Right lung (tissue), 5 donors: ENCODE results near the gene SPTBN1. TPM values are rescaled to one million over a fixed set of nuclear protein-coding genes. Genes with fewer than 3 reads are reported as not detected.

ENCODE experiments used
- DNase-seq, 2 donors: peaks; one replicate each; pipeline ENCODE4 v3.0.0-alpha.2; 2013
- polyA plus RNA-seq, 5 donors: library from polyadenylated mRNA; unstranded; fragments of 120-200 nt; gene quantifications; one replicate each; pipeline versions ENCODE4 v1.2.1 to v1.2.3, GENCODE V29; 2013; ENCODE audit warnings: inconsistent platforms in 1 of 5, low replicate concordance in 1 of 5; ENCODE audit not compliant: insufficient read length in 5 of 5, insufficient read depth in 1 of 5

Gene SPTBN1
- polyA plus RNA-seq, 5 donors = 413 to 552 (median 522) TPM

DNA sequence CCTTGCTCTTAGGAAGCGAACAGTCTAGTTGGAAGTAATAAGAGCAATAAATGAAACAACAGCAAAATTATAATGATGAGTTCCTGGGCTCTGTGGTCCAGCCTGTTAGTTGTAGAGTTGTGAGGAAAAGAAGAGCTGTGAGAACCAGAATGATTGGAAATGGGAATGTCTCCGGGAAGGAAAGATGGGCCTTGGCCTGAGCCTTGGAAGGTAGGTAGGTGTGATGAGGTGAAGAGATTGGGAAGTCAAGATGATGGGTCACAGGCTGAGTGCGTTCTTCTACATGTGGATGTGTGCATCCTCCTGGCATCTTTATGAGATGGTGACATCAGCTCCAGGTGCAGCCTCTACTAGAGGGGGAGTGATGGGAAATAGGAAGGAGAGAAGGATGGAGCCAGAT is 152.1 kb downstream of the SPTBN1 start:
- DNase-seq = no peak

DNA sequence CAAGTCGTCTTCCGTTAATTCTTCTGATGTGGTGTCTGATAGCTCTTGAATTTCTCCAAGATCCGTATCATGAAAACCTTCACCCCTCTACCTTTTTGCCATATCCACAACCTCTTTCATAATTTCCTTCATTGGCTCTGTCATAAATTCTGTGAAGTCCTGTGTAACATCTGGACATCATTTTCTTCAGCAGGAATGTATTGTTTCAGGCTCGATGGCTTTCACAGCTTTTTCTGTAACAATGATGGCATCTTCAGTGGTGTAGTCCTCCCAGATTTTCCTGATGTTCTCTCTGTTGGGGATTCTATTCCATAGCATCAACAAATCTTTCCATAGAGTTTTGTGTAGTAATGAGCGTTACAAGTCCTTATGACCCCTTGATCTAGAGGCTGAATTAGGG is 153.1 kb downstream of the SPTBN1 start:
- no peak for DNase-seq

DNA sequence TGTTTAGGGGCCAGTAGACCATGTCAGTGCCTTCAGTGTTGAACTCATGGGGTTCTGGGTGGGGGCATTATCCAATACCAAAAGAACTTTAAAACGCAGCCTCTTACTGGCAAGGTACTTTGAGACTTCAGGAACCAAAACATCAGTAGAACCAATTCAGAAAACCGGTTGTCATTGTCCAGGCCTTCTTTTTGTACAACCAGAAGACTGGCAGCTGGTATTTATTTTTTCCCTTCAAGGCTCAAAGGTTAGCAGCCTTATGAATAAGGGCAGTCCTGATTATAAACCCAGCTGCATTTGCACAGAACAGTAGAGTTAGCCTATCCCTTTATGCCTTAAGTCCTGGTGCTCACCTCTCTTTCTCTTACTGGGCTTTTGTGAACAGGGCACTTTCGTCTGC is 153.5 kb downstream of the SPTBN1 start:
- no peak for DNase-seq

DNA sequence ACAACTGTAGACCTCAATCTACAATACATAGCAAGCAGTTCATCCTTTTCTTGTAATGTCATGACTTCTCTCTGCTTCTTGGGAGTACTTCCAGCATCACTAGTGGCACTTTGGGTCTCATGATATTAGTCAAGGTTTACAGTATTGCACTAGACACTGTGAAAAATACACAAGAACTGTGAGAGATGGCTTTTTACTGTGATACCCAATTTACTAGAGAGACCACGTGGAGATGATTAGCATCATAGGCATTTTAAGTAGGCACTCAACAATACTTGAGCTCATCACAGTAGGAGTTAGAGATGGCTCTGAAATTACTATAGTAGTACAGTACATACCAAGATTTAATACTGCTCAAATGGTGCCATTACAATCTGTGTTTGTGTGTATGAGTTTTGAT is 154.6 kb downstream of the SPTBN1 start:
- DNase-seq = no peak

DNA sequence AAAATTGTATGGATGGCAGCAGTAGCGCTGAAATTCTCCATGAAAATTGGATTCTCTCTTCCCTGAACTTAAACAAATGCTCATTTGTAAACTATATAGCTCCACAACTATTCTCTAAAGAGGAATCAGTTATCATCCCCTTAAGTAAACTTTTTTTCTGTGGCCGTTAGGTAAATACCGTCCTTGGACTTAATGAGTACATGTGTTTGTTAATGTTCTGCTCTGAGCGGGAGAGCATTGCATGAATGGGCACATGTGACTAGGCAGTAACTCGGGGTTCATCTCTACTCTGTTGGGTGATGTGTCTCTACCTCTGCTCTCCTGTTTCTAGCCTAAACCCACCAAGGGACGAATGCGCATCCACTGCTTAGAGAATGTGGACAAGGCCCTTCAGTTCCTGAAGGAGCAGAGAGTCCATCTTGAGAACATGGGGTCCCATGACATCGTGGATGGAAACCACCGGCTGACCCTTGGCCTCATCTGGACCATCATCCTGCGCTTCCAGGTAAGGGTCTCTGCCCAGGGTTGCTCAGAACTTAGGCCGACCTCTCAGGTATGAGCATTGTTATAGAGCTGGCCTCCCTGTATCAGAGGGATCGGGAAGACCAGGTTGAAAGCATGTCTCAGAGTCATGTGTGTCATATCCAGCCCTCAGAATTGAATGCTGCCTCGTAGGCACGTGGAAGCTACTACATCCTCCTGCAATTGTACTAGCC is 155.9 kb downstream of the SPTBN1 start:
- DNase-seq = no peak

DNA sequence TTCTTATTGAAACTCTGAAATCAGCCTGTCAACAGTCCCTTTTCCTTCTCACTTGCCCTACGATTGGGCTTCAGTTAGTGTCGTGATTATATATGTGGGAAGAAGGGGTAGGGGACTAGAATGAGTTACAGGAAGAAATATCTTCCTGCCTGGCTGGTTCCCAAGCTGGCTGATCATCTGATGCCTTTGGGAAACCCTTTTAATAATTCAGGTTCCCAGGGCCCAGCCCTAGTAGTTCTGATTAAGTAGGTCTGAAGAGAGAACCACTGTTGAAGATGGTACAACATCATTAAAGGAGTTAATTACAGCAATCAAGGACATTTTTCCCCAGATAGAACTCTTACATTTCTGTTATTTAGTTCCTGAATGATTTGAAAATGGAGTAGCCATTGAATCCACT is 157.3 kb downstream of the SPTBN1 start:
- no peak for DNase-seq

DNA sequence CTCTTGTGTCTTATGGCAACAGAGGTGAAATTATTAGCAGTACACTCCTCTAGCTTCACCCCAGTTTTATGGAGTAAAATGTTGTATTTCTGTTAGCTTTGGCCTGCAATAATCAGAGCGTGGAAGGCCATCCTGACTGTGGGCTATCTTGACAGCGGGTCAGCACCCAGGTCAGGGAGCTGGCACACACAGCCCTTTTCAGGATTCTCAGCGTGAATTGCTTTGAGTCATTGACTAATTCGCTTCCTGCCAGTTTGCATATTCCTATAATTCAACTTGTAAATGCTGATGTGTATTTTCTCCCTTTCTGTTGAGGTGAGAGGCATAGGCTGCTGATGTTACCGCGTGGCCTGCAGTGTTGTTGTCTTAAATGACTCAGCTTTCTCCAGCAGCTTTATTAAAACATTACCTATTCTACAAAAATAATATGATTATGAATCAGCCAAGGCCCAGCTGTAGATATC is 157.7 kb downstream of the SPTBN1 start:
- no peak for DNase-seq

DNA sequence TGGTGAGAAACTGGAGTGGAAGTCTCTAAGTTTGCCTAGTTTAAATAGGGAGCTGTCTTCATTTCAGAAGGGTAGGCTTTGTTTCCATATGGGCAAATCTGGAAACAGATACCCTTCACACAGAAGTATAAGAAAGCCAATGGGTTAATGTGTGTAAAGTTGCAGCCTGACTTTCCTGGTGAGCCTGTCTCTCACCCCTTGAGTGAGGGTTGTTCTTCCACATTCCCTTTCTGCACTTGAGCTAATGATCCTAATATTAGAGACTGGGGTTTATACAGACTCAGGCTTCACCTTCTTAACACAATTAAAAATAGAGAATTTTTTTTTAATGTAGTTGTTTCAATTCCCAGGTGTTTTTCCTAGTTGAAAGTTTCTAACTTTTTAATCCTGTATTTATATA is 158.7 kb downstream of the SPTBN1 start:
- no peak for DNase-seq

DNA sequence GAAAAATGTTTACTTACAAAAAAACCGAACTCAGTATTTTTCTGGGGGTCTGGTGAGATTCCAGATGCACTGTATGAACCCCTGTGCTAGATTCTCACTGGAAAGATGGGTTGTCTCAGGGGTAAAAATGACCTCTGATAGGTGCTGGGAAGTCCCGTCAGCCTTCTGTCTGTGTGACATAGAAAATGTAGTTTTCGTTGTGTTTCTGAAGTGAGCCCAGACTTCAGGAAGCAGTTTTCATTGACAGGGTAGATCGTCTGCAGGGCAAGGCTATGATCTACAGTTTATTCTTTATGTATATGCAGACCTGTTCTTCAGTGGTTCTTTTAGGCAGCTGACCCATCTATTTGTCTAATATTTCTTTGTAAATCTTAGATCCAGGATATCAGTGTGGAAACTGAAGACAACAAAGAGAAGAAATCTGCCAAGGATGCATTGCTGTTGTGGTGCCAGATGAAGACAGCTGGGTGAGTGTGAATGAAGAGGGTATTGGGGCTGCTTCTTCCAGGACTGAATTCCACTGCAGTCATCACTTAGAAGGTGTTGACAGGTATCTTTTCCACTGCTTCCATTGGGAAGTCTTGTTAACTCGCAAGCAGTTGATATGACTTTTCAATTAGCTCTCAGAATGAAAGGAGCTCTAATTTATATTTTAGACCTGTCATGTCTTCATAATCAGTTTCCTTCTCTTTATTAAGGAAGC is 159.9 kb downstream of the SPTBN1 start:
- no peak for DNase-seq

DNA sequence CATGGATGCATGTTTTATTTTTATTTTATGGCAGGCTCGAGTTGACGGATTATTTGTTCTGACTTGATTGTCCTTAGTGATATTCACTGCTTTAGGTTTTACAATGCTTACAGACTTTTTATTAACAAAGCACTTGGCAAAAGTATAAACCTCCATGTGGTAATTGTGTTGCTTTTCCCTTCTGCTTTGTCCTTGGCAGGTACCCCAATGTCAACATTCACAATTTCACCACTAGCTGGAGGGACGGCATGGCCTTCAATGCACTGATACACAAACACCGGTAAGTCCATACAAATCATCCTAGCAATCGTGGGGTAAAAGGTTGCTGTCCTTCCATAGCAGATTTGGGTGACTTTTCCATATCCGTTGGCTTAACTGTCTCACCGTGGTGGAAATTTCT is 161.3 kb downstream of the SPTBN1 start:
- no peak for DNase-seq

DNA sequence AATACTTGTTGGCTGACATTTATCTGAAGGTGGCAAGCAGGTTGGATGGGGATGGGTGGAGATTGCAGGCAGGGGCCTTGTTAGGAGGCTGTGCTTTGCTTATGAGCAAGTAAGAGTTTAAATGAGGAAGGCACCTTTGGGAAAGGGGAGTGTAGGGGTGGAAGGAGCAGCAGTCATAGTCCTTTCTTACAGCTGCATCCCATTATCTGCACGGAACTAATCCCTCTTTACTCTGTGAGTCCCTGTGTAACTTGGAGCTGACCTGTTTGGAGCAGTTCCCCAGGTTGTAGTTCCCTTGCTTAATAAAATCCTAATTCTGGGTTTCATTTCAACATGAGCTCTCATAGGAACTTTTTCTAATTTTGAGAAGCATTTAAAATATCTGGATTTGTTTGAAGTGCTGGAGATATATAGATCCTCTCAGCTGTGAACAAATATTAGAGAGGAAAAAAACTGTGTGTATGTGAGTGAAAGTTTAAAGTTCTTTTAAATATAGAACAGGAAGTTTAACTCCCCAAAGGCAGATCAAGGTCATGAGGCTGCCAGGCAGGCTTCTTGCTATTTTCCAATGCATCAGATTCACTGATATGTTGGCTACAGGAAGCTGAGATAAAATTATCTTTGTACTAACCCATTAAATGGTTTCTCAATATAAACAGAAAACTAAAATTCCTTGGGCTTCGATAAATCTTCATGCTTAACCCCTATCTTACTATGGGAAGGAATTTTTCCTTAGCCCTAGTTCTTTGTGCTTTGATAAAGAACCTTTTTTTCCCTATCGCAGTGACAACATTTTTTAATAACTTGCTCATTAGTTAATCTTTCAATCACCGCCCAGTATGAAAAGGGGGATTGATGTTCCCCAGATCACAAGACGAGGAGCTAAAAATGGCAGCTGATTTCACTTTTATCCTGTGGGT is 162.8 kb downstream of the SPTBN1 start:
- no peak for DNase-seq

DNA sequence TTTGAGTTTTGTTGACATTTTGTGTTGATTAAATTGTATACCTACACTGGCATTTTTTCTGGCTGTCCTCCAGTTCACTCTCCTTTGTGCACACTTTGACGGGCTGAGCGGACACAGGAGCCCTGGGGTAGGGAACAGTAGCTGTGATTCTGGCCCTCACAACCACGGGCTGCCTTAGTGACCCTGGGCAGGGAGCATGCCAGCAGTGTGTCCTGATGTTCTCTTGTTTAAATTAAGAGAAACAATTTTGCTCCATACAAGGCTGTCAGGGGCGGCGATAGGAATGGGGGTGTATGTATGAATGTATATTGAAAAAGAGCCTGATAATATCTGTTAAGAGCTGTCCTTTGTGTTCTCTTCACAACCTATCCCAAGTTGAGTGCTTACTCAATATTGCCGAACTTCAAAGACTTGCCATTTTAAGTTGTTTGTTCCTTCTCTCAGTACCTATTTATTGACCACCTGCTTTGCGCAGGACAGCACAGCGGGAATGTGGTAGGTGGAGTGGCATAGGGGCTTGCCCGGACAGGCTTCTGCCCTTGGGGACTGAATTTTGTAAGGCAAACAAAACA is 163.6 kb downstream of the SPTBN1 start:
- DNase-seq = no peak

DNA sequence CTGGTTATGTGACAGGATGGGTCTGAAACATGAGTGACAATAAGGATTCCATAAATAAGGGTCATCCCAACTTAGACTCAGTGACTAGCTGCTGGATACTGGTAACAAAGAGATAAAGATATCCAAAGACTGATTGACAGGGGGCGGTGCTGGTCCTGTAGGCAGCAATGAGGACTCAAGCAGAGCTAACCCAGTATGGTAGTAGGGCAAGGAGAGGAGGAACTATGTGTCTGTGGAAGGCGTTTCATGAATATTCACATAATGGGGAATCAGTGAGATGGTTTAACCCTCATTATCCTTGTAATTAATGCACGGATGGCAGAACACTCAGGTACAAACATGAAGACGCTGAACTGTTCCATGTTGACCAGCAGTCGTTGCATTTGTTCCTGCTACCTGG is 164.8 kb downstream of the SPTBN1 start:
- DNase-seq = no peak

DNA sequence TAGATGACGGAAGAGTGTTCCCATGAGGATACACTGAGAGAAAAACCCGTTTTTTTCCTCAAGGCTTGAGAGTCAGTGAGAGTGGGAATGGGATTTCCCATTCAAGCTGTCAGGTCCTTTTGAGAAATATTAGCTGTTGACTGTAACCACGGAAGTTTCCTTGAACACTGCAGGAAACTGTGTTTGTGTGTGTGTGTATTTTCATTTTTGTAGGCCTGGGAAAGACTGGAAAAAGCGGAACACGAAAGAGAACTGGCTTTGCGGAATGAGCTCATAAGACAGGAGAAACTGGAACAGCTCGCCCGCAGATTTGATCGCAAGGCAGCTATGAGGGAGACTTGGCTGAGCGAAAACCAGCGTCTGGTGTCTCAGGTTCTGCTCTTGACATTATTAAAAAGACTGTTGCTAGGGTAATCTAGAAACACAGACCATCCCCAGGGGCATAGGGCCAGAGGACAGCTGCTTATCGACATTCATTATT is 168.5 kb downstream of the SPTBN1 start:
- peak; percentile 65 to 73 for DNase-seq

DNA sequence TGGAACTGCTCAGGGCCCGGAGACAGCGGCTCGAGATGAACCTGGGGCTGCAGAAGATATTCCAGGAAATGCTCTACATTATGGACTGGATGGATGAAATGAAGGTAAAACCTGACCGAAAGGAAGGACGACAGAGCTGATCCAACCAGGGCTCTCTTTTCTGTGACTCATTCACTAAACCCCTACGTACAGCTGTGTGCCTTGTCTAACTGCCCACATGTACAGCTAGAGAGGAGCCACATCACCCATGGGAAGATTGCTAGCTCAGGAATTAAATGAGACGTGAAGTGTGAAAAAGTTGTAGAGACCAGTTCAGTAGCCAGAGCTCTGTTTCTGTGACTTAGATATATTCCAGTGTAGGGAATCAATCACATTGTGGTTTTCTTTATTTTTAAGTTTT is 170.0 kb downstream of the SPTBN1 start:
- no peak for DNase-seq

DNA sequence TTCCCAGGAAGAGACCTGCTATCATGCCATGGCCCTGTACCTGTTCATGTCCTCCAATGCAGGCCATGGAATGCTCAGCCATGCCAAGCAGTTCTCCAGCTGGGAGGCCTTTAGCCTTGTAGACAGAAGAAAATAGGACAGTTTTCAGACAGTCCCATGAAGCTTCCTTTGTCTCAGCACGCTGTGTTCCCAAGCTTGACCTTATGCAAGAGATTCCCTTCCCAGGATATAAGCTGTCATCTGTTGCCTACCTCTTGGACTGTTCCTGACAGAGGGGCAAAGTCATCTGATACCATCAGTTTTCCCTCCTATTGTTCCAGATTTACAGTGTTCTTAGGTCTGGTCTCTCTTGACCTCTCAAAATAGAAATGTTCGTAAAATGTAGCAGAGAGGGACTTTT is 170.8 kb downstream of the SPTBN1 start:
- no peak for DNase-seq

DNA sequence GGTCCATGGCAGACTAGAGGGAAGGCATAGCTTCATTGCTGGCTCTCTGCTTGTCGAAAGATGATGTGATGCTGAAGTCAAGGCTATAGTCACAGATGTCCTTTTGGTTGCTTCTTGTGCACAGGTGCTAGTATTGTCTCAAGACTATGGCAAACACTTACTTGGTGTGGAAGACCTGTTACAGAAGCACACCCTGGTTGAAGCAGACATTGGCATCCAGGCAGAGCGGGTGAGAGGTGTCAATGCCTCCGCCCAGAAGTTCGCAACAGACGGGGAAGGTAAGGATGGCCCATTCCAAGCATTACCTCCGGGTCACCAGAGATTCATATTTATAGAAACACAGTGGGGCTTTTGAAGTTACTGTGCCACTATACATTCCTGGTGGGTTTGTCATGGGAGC is 171.8 kb downstream of the SPTBN1 start:
- no peak for DNase-seq

DNA sequence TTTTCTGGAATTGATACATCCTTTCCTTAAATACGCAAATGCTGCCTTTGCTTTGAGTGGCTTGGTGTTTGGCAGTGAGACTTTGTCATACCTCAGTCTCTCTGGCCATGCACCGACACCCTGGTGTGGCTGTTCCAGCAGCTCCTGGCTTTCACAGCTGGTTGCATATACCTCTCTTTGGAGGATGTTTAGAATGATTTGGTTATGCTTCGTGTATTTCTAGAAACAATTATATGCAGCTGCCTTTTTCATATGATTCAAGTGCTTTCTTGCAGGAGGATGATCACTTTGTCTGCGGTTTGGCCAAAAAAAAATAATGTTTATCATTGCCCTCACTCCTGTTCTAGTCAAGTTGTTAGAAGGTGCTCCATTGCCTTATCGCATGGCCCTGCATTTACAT is 172.3 kb downstream of the SPTBN1 start:
- no peak for DNase-seq

DNA sequence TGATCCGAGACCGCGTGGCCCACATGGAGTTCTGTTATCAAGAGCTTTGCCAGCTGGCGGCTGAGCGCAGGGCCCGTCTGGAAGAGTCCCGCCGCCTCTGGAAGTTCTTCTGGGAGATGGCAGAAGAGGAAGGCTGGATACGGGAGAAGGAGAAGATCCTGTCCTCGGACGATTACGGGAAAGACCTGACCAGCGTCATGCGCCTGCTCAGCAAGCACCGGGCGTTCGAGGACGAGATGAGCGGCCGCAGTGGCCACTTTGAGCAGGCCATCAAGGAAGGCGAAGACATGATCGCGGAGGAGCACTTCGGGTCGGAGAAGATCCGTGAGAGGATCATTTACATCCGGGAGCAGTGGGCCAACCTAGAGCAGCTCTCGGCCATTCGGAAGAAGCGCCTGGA is 172.8 kb downstream of the SPTBN1 start:
- no peak for DNase-seq

DNA sequence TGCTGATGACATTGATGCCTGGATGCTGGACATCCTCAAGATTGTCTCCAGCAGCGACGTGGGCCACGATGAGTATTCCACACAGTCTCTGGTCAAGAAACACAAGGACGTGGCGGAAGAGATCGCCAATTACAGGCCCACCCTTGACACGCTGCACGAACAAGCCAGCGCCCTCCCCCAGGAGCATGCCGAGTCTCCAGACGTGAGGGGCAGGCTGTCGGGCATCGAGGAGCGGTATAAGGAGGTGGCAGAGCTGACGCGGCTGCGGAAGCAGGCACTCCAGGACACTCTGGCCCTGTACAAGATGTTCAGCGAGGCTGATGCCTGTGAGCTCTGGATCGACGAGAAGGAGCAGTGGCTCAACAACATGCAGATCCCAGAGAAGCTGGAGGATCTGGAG is 173.3 kb downstream of the SPTBN1 start:
- no peak for DNase-seq

DNA sequence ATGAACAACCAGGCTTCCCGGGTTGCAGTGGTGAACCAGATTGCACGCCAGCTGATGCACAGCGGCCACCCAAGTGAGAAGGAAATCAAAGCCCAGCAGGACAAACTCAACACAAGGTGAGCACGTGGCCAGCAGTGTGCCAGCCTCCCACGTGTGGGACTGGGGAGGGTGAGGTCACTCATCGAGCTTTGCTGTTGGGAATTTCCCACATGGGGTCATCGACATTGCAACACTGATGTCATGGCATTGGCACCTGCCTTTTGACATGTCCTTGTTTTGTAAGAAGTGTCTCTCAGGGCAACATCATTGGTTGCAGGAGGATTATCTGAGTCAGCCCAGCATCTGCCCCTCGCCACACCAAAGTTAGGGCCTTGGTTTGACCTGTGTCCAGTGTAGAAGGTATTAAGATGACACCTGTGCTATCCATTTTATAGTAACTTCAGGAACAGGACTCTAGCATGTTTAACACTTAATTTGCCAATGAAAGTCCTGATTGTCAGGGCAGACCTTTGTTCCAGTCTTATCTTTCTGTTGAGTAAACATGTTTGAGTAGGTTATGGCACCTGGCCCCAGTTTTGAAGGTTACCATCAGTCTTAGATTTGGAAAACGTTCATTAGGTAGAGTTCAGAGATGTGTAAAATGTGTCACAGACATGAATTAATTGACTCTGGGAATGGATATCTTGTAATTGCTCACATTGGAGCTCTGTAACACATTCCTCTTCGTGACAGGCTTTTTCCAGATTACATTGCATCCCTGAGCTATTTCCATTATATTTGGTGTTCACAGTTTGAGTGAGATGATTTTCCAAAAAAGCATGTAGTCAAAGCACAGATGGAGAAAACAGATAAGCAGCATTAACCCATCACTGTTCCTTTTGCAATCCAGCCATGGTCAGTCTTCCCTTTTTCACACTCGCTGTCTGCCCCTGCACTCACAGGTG is 174.1 kb downstream of the SPTBN1 start:
- no peak for DNase-seq
